T-helper 1 cell (primary cell): Measurements from ENCODE around the gene C1orf21.

Experiments used
- DNase-seq, 5 donors: peaks; one replicate each; pipeline ENCODE4 v3.0.0-alpha.2; 2012 to 2020

The C1orf21 gene

DNA sequence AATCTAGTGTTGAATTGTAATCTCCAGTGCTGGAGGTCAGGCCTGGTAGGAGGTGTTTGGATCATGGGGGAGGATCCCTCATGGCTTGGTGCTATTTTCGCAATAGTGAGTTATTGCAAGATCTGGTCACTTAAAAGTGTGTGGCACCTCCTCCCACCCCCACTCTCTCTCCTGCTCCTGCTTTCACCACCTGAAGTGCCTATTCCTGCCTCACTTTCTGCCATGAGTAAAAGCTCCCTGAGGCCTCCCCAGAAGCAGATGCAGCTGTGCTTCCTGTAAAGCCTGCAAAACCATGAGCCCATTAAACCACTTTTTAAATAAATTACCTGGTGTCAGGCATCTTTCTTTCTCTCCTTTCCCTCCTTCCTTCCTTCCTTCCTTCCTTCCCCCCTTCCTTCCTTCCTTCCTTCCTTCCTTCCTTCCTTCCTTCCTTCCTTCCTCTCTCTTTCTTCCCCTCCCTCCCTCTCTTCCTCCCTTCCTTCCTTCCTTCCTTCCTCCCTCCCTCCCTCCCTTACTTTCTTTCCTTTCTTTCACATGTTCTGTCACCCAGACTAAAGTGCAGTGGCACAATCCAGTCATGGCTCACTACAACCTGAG is 172.4 kb downstream of the C1orf21 start:
- DNase-seq: no peak

DNA sequence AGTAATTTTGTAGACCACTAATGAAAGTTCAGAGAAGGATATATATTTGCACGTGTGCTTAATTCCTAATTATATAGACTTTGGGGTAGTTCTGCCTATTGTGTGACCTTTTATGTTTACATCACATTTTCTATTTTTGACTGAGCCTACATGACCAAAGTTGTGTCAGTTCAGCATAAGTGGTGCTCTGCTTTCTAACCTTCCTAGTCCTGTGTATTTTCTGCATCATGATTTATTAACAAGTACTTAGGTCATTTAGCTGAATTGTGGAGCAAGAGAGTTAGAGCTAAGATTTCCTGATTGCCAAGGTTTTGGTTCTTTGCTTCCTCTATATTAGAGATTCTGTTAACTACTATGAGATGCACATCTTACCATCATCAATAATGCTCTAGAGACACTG is 176.0 kb downstream of the C1orf21 start:
- no peak for DNase-seq

- no peak for DNase-seq
Measured at GRCh38 chr1:184563308-184563707, 176.5 kb downstream of the C1orf21 start.

GRCh38 chr1:184567009-184567408 is 180.2 kb downstream of the C1orf21 start:
- no peak for DNase-seq

- no peak for DNase-seq
Measured at GRCh38 chr1:184567637-184568036, 180.8 kb downstream of the C1orf21 start.

DNA sequence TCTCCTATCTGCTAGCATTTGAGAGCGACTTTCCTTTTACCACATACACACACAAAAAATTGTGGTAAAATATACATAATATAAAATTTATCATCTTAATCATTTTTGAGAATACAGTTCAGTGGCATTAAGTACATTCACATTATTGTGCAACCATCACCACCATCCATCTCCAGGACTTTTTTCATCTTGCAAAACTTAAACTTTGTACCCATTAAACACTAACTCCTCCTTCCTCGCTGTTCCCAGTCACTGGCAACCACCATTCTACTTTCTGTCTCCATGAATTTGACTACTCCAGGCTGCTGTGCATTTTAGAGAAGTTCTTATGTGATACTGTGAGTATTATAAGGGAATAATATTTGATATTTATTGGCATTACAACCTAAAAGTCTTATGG is 181.3 kb downstream of the C1orf21 start:
- no peak for DNase-seq

- no peak for DNase-seq
Measured at GRCh38 chr1:184569106-184569505, 182.3 kb downstream of the C1orf21 start.

- DNase-seq: no peak
Measured at GRCh38 chr1:184574588-184574987, 187.8 kb downstream of the C1orf21 start.

- DNase-seq: no peak
Measured at GRCh38 chr1:184576822-184577221, 190.0 kb downstream of the C1orf21 start.

DNA sequence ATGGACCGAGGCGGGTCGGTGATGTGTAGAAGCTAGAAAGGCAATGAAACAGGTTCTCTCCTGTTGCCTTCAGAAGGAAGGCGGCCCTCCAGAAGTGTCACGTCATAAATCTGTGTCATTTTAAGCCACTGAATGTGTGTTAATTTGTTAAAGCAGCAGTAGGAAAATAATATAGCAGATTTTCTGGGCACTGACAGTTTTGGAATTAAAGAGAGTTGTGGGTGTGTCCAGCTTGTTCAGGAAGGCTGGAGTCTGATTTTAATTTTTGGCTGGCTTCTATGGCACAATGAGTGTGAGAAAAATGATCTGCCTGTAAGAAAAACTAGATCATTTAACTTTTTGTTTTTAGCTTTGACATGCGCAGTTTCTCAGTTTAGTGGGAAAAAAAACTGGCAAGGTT is 190.5 kb downstream of the C1orf21 start:
- DNase-seq: no peak

- no peak for DNase-seq
Measured at GRCh38 chr1:184582411-184582810, 195.6 kb downstream of the C1orf21 start.

DNA sequence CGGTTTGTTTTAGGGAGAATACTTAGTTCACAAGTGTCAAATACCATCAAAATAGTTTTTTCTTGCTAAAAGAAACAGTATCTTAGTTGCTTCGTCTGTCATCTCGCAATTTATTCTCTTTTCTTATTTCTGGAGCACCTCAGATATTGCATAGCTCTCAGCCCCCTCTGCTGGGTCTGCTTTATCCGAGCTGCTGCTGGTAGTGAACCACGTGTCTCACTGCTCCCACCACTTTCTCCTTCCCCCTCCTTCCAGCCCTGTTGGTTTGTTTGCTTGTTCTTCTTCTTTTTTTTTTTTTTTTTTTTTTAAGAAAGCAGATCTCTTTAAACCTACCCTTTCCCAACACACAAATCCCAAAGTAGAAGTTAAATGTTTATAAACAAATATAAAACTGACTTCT is 197.0 kb downstream of the C1orf21 start:
- DNase-seq: no peak

GRCh38 chr1:184588701-184589100 is 201.9 kb downstream of the C1orf21 start:
- DNase-seq: no peak

GRCh38 chr1:184590163-184590750 is 203.4 kb downstream of the C1orf21 start:
- DNase-seq: no peak

DNA sequence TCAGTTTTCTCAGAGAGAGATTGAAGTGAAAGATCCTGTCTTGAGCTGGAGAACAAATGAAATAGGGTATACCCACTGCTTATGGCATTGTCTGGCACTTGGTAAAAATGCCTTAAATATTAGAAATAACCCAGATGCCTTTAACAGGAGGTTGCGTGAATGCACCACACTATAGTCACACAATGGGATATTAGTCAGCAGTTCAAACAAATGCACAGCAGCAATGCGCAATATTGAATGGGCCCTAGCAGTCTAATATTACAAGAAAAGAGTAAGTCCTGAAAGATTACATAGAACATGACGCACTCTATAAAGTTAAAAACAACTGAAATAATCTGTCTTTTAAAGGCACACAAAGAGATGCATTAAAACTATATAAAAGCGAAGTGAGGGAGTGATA is 206.8 kb downstream of the C1orf21 start:
- DNase-seq: no peak

DNA sequence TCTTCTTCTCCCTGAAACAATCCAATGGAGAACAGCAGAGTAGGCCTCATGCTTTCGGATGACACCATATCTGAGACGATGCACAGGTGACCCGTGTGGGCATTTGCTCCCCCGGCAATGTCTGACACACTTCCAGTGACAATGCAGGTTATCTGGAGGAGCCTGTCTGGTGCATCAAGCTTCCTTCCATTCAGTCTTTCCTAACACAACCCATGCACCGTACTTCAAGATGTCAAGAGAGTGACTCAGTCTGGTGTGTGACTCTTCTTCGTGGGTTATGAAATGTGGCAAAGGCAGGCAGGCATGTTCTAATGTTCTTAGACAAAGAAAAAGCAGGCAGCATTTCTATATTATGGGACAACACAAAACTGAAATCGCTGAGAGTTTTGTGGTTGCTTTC is 208.8 kb downstream of the C1orf21 start:
- no peak for DNase-seq

- no peak for DNase-seq
Measured at GRCh38 chr1:184596950-184597645, 210.3 kb downstream of the C1orf21 start.

DNA sequence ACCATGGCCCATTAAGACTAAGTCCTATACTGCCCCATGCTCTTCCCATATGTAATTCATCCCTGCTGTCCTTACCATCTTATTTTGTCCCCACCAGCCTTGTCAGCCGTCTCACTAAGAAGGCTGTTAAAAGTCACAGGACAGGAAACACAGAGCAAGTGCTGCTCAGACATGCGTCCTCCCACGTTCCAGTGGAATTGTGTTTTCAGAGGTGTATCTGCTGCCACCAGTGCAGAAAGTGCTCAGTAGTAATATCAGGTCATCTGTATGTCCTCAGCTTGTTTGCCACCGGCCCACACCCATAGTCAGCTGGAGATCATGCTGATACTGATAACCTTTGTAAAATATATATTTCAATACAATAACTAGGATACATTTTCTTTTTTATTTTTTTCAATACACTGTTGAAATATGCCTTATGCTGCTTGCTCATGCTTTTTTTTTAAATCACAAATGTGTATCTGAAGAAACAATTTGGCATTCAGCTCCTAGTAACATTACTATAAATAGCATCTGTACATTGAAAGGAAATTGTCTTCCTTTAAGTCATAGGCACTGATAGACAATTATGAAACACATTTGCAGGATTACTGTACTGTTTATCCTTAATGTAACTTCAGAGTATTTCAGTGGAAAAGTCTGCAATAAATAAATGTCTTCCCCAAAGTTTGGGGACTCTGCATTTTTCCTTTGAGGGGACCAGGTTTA is 211.0 kb downstream of the C1orf21 start:
- DNase-seq: no peak

DNA sequence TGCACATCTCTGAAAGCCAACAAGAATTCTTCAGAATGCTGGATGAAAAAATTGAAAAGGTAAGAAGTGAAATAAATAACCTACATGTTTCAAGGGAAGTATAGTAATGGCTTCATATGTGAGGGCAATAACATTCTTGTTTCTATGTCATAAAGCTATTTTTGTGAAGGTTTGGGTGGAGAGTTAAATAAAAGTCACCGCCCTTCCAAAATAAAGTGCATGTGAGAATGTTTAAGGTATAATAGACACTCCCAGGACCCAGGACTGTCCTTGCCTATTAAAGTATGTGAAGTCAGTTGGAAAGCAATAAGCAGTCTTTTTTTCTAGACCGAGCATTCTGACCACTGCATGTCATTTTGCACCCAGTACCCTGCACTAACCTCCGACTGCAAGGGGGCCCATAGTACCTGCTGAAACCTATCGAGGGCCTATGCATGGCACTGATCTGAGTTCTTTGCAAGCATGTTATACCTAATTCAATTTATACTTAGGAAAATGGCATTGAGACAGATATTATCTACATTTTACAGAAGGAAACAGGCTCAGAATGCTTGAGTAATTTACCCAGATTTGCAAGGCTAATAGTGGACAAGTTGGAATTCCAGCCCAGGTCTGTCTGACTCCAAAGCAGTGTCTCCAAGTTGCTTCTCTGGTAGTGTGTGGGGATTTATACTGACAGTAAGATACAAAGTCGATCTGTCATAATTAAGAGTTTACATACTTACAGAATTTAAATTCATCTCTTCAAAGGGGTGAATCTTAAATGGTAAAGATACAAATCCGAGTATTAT is 211.8 kb downstream of the C1orf21 start:
- DNase-seq: no peak

DNA sequence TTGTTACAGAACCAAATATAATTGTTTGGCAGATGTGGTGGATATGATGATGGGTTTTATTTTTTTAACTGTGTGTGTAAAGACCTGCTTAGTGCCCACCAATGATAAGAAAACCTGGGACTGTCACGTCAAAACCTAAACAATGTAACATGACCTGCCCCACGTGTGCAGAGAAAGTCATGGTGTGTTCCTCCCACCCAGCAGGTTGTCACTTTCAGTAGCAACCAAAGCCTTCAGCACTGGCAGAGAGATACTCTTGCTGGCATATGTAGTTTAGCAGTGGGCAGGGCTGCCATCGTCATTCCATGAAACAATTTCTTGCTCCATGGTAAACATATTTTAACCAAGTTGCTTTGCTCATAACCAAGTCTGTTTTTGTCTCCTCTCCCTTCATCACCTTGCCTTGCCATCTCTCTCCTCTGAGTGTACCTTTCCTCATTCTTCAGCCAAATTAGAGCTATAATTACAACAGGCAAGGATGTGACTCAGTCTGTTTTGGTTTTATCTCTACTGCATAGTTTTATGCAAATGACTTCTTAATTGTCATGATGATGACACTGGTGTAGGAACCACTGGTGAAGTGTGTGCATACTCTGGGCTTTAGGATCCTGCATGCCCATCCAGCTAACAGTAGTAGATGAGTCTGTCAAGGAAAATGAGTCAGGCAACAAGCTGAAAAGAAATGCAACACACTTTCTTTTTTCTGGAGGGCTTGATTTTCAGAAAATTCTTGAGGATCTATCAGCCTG is 217.5 kb downstream of the C1orf21 start:
- DNase-seq: no peak

GRCh38 chr1:184605941-184606340 is 219.1 kb downstream of the C1orf21 start:
- no peak for DNase-seq

DNA sequence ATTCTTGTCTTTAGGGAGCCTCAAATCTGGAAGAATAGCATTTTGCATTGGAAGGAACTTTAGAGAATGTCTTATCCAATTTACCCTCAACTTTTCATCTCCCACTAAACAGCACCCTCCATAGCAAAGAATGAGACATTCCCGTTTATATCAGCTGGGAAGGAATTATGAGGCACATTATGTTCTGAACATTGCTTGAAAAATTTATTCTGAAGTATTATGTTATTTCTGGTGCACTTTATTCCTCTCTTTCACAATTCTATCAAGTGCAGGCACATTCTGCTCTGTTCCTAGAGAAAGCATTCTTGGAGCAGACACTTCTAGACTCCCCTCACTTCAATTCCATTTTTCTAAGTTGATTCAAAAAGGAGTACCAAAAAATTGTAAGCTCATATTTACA is 220.0 kb downstream of the C1orf21 start:
- no peak for DNase-seq
